ENCODE measurements around the gene CRY1. TPM values are rescaled to one million over a fixed set of nuclear protein-coding genes. Genes with fewer than 3 reads are reported as not detected.

CRY1 gene
- total RNA-seq, 1 donor from 2014 or later, result 16.9 TPM

DNA sequence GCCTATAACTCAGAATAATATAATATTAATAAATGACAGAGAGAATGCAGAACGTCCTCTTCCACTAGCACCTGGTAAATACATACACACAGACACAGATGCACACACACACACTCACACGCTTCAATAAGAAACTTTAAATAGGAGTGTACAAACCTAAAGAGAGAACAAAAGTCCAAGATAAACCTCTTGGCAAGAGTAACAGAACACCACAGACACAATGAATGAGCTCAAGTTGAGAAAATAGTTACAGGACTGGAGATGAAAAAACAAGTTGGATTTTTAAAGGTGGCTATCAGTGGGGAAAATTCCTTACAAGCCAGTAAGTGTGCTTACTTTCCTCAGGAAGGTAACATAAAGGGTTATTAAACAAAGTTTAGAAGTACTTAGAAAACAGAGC, 35.2 kb downstream of the CRY1 start:
- ATAC-seq, result no peak
- intact Hi-C loops (cut with DNase I), result no loop called here
- DNase-seq, result no peak
- H3K36me3 ChIP-seq, result no peaks in the 10 kb centered on the region
- H3K4me3 ChIP-seq, result no peak overlapping the region
- H3K4me1 ChIP-seq, result no peaks in the 10 kb centered on the region
- TF ChIP-seq, protein P1, sequence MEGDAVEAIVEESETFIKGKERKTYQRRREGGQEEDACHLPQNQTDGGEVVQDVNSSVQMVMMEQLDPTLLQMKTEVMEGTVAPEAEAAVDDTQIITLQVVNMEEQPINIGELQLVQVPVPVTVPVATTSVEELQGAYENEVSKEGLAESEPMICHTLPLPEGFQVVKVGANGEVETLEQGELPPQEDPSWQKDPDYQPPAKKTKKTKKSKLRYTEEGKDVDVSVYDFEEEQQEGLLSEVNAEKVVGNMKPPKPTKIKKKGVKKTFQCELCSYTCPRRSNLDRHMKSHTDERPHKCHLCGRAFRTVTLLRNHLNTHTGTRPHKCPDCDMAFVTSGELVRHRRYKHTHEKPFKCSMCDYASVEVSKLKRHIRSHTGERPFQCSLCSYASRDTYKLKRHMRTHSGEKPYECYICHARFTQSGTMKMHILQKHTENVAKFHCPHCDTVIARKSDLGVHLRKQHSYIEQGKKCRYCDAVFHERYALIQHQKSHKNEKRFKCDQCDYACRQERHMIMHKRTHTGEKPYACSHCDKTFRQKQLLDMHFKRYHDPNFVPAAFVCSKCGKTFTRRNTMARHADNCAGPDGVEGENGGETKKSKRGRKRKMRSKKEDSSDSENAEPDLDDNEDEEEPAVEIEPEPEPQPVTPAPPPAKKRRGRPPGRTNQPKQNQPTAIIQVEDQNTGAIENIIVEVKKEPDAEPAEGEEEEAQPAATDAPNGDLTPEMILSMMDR (IDR thresholded peaks at IDR 0.05), result no peak
- no peak overlapping the region for H3K27ac ChIP-seq
- no peaks in the 10 kb centered on the region for H3K9me3 ChIP-seq
- H3K27me3 ChIP-seq, result no peaks in the 10 kb centered on the region

DNA sequence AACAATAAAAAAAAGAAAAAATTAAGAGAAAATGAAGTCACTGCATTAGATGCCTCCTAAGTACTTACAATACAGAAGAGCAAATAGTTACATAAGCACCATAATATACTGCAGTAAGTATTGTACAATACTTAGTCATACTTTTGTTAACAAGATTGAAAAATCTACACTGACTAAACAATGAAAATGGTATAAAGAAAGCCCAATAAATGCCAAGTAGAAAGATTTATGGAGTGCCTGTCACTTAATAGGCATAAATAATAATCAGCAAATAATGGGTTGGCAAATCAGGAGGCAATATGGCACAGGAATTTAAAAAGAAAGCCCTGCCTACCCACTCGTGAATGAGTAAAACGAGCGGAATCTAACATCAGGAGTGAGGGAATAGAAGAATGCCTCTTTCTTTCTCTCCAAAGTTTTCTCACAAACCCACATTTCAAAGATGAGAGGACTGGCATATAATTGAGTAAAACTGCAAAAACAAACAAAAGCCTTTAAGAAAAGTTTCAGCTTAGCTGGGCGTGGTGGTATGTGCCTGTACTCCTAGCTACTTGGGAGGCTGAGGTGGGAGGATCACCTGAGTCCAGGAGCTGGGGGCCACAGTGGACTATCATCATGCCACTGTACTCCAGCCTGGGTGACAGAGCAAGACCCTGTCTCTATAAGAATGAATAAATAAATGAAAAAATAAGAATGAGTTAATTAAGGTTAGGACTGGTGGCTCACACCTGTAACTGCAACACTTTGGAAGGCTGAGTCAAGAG, 36.1 kb downstream of the CRY1 start:
- no peaks in the 10 kb centered on the region for H3K9me3 ChIP-seq
- ATAC-seq (no peak), DNase-seq (no peak)
- no peaks in the 10 kb centered on the region for H3K27me3 ChIP-seq
- intact Hi-C loops (cut with DNase I), result no loop called here
- no peak overlapping the region for H3K4me3 ChIP-seq
- H3K36me3 ChIP-seq, result no peaks in the 10 kb centered on the region
- H3K27ac ChIP-seq, result no peak overlapping the region
- H3K4me1 ChIP-seq, result no peaks in the 10 kb centered on the region
- TF ChIP-seq, protein P1 (IDR thresholded peaks at IDR 0.05), result no peak

DNA sequence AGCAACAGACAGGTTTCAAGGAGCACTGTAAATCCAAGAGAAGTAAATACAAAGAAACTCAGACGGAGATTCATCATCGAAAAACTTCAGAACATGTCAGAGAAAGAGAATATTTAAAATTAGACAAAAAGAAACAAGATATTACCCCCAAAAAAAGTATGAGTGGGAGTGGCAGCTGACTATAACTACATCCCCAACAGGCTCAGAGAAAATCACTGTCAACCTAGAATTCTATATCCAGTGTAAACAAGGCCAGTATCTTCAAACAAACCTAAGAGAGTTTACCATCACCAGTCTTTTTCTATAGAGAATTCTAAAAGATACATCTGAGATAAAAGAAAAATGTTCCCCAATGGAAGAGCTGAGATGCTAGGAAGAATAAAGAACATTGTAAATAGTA, 39.6 kb downstream of the CRY1 start:
- H3K4me1 ChIP-seq, result no peaks in the 10 kb centered on the region
- no peaks in the 10 kb centered on the region for H3K36me3 ChIP-seq
- DNase-seq (no peak), ATAC-seq (no peak)
- intact Hi-C loops (cut with DNase I), result no loop called here
- TF ChIP-seq, protein P1 (IDR thresholded peaks at IDR 0.05), result no peak
- no peaks in the 10 kb centered on the region for H3K27me3 ChIP-seq
- H3K27ac ChIP-seq, result no peak overlapping the region
- no peak overlapping the region for H3K4me3 ChIP-seq
- H3K9me3 ChIP-seq, result no peaks in the 10 kb centered on the region

DNA sequence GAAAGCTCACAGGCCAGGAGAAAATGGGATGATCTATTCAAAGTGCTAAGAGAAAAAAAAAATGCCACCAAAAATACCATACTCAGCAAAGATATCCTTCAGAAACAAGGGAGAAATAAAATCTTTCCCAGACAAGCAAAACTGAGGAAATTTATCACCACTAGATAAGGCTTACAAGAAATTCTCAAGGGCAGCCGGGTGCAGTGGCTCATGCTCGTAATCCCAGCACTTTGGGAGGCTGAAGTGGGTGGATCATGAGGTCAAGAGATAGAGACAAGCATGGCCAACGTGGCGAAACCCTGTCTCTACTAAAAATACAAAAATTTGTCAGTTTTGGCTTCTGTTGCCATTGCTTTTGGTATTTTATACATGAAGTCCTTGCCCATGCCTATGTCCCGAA, 48.2 kb downstream of the CRY1 start:
- Histone ChIP-seq H3K36me3 (no peaks in the 10 kb centered on the region), H3K4me3 (no peak overlapping the region), H3K27me3 (no peaks in the 10 kb centered on the region), H3K27ac (no peak overlapping the region), H3K4me1 (no peaks in the 10 kb centered on the region), H3K9me3 (peaks cover 5% of the 10 kb centered on the region)
- DNase-seq, result no peak
- ATAC-seq, result no peak
- TF ChIP-seq, protein P1 (IDR thresholded peaks at IDR 0.05), result no peak
- intact Hi-C loops (cut with DNase I), result no loop called here

DNA sequence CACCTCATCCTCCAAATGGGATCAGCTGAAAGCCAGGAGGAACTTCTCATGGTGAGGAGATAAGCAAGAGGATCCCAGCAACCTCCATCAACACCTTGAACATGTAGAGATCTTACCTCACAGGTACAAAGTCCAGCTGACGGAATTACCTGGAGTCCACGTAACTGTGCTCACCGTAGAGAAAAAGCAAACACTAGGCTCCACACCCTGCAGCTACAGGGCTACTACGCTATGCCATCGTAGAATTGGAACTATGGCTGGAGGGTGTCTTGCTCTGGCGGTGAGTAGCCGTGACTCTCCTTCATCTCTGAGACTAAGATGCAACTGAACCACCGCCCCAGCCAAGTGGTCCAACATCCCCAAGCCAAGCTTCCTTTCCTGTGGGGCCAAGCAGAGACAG, 50.5 kb downstream of the CRY1 start:
- Histone ChIP-seq H3K27ac (no peak overlapping the region), H3K4me1 (no peaks in the 10 kb centered on the region), H3K9me3 (peaks cover 2% of the 10 kb centered on the region), H3K36me3 (no peaks in the 10 kb centered on the region), H3K4me3 (no peak overlapping the region), H3K27me3 (no peaks in the 10 kb centered on the region)
- intact Hi-C loops (cut with DNase I), result no loop called here
- DNase-seq (no peak), ATAC-seq (no peak)
- TF ChIP-seq, protein P1 (IDR thresholded peaks at IDR 0.05), result no peak

DNA sequence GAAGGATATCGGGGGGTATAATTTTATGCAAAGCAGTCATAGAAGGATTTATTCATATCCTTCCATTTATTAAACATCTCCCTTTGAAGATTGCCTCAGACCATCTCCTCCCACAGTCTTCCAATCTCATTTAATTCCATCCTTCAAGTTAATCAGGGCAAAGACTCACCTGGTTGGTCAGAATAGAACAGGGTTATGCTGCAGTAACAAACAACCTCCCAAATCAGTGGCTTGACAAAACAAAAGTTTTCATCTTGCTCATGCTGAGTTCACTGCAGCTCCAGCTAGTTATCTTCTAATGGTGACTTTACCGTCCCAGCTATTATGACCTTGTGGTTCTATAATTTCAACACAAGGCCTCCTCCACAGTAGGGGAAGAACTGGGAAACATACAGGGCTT, 57.6 kb downstream of the CRY1 start:
- DNase-seq (no peak), ATAC-seq (no peak)
- no peaks in the 10 kb centered on the region for H3K36me3 ChIP-seq
- H3K4me3 ChIP-seq, result no peak overlapping the region
- intact Hi-C loops (cut with DNase I), result no loop called here
- H3K27me3 ChIP-seq, result no peaks in the 10 kb centered on the region
- no peak overlapping the region for H3K27ac ChIP-seq
- TF ChIP-seq, protein P1 (IDR thresholded peaks at IDR 0.05), result no peak
- H3K4me1 ChIP-seq, result peaks cover 8% of the 10 kb centered on the region
- no peaks in the 10 kb centered on the region for H3K9me3 ChIP-seq
